Tibial nerve (tissue), 4 donors: ENCODE data around the gene PTPRD.

ENCODE experiments used
- CTCF ChIP-seq, 5 experiments: fragments of 200-600 bp in 3 of 5; fragments of 450-650 bp in 2 of 5; sonication (generic) in 3 of 5; IDR thresholded peaks; one replicate each; pipeline ENCODE4 v1.5.1; 2016 to 2019; ENCODE audit warnings: antibody characterized with exemption in 5 of 5, mild to moderate bottlenecking in 3 of 5, moderate library complexity in 2 of 5
- EP300 ChIP-seq, 2 donors: sonication (generic); formaldehyde crosslinking; IDR thresholded peaks; one replicate each; pipeline ENCODE4 v1.6.1; 2017; ENCODE audit warnings: antibody characterized with exemption in 2 of 2, mild to moderate bottlenecking in 1 of 2
- POLR2A ChIP-seq, 2 donors: fragments of 450-650 bp; IDR thresholded peaks; one replicate each; pipeline ENCODE4 v1.6.1; 2017; ENCODE audit warnings: antibody characterized with exemption in 2 of 2, mild to moderate bottlenecking in 2 of 2, moderate library complexity in 2 of 2

DNA sequence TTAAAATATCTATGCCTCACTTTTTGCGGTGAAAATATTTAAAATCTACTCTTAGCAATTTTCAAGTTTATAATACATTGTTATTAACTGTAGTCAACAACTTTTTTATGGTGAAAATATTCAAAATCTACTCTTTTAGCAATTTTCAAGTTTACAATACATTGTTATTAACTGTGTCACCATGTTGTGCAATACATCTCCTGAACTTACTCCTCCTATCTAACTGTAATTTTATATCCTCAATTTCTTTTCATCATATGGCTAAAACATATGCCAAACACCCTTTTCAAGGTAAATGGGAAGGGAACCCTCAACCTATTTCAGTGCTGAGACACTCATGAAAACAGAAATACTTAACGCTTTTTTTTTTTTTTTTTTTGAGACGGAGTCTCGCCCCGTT lies 1830.6 kb downstream of the PTPRD start:
- TF ChIP-seq CTCF (IDR thresholded peaks at IDR 0.05) (no peak), EP300 (IDR thresholded peaks at IDR 0.05) (no peak), POLR2A (IDR thresholded peaks at IDR 0.05) (no peak)
